Activated effector memory CD4-positive, alpha-beta T cell treated with Interleukin-2 at 50 U/mL for 16 hours (primary cell): Measurements from ENCODE around the gene DFFA.
"Not testable (repeated sequence)": the region's sequence is repeated elsewhere in the genome, so short reads cannot be mapped to it uniquely, and the experiment has no call there.

ENCODE experiments used
- DNase-seq: peaks from one replicate; pipeline ENCODE4 v3.0.0-alpha.2; 2020

Gene DFFA

DNA sequence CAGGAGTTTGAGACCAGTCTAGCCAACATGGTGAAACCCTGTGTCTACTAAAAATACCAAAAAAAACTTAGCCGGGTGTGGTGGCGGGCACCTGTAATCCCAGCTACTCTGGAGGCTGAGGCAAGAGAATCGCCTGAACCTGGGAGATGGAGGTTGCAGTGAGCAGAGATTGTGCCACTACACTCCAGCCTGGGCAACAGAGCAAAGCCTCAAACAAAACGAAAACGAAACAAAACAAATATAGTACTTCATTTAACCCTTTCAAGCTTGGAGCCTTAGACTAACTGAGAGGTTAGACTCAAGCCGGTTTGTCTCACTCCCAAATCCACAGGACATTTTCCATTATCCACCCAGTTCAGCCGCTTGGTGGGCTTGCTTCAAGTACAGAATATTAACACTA, 14.9 kb downstream of the DFFA start:
- DNase-seq: not testable (repeated sequence)

GRCh38 chr1:10456661-10457060, 15.7 kb downstream of the DFFA start:
- DNase-seq: no peak

DNA sequence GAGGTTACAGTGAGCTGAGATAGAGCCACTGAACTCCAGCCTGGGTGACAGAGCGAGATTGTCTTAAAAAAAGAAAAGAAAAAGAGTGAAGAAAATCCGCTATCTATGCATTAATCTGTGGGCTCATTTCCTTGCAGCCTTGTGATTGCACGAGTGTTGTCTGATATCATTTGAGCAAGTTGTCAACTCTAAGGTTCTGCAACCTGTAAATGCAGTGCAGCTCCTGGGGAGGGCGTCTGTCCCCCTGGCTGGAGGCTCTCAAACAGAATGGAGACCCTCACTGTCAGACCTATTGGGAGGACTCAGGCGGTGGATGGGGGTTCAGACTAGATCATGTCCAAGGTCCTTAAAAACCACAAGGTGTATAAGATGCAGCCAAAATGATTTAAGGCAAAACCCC, 16.3 kb downstream of the DFFA start:
- DNase-seq: no peak

GRCh38 chr1:10451287-10451686, 21.0 kb downstream of the DFFA start:
- no peak for DNase-seq

DNA sequence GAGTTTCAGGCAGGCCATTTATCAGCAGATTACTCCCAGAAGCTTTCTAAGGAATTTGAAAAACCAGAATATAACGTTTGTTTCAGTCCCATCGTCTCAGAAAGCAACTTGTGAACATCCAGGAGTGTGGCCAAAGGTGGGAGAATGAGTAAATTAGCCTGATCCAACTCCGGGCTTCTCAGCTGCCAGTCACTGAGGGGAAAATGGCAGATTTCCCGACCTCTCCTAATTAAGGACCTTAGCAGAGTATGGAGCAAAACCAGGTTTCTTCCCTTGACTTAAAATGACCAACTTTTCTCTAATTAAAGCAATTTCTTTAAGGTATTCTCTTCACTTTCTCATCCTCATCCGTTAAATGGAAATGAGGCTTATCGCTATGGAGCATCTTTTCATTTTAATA, 21.5 kb downstream of the DFFA start:
- DNase-seq: no peak

GRCh38 chr1:10450156-10450814, 22.0 kb downstream of the DFFA start:
- DNase-seq: no peak

- no peak for DNase-seq
Observed at GRCh38 chr1:10449751-10450150, 22.6 kb downstream of the DFFA start, which contains the start of gene CORT. CORT (plus strand) TSS chr1:10450031; CDS start chr1:10450224, 193 bp downstream.

GRCh38 chr1:10446790-10447422, 25.4 kb downstream of the DFFA start:
- no peak for DNase-seq

DNA sequence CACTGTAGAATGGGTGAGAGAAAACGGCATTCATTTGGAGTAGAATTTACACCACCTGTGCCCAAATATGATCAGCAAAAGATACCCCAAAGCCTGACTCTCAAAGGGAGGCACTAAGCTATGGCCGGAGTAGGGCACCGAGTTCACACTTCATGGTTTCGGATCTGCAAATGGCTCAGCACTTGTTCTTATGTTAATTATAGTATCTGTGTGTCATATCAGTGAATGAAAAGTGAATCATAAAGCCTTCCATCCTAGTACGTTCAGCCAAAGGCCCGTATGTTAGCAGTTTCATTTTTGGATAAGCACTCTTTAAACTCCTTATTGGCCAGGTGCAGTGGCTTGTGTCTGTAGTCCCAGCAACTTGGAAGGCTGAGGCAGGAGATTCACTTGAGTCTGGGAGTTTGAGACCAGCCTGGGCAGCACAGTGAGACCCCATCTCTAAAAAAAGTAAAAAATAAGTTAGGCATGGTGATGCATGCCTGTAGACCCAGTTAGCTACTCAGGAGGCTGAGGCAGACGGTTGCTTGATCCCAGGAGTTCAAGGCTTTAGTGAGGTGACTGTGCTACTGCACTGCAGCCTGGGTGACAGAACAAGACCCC, 27.4 kb downstream of the DFFA start:
- DNase-seq: no peak

- no peak for DNase-seq
Observed at GRCh38 chr1:10444248-10444647, 28.1 kb downstream of the DFFA start.

- DNase-seq: no peak
Observed at GRCh38 chr1:10440794-10441193, 31.5 kb downstream of the DFFA start.

GRCh38 chr1:10440305-10440704, 32.0 kb downstream of the DFFA start:
- no peak for DNase-seq

- no peak for DNase-seq
Observed at GRCh38 chr1:10438677-10439163, 33.6 kb downstream of the DFFA start.

DNA sequence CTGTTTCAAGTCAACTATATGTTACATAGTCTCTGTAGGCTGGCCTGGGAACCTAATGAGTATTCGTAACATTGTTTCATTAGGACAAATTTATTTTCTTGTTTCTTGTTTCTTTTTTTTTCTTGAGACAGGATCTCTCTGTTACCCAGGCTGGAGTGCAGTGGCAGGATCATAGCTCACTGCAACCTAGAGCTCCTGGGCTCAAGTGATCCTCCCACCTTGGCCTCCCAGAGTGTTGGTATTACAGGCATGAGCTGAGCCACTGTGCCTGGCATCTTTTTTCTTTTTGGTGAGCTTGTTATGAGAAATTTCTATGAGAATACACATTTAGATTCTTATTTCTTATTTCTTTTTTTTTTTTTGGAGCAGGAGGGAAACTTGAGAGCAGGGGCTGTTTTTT, 35.3 kb downstream of the DFFA start:
- DNase-seq: no peak

DNA sequence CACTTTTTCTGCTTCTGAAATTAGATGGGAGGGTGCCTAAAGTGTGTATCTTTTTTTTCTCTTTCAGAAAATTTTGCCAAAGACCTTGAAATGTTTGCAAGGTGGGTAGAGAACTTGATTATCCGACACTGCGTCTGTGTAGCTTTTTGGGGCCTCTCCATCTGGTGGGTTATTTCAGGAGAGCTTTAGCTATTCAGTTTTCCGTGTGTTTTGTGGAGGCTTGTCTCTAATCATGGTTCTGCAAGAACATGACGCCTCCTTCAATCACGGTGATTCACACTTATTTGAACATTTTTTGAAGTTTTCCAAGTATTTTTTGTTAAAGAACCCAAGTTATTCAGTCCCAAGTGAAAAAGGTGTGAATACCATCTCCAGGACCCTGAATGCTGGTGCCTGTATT, 37.7 kb downstream of the DFFA start:
- no peak for DNase-seq

GRCh38 chr1:10433790-10434189, 38.5 kb downstream of the DFFA start:
- no peak for DNase-seq

DNA sequence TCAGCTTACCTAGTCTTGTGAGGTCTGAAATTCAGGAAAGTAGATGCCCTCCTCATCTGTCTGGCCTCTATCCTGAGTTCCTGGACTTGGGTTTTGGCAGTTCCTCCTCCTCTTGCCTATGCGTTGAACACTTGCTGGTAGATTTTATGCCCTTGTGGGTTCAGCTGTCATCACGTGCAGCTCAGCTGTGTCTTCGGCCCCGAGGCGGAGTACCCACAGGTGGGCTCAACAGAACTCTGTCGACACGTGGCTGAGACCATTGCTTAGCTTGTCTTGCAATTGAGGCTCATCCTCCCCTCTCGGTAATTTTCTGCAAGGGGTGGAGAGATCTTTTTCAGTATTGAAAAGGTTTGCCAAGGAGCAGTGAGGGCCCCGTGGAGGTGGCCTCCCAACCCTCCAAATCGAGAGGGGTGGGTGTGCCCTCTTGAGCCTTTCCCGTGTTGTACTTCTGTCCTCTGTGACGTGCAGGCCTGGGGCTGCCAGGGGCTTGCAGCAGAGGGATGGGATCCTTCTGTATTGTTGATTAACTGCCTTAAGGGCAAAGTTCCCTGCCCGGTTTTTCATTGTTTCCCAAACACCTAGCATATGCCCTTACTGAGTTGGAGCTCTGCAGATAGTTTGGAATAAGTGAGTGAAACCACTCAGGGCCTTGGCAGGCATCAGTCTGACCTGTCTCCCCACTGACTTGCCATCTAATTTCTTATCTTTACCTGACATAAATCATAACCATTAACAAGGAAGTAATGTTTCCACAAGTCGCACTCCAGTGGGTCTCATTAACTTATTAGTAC, 39.2 kb downstream of the DFFA start:
- no peak for DNase-seq

- DNase-seq: no peak
Observed at GRCh38 chr1:10431070-10431730, 41.1 kb downstream of the DFFA start.

DNA sequence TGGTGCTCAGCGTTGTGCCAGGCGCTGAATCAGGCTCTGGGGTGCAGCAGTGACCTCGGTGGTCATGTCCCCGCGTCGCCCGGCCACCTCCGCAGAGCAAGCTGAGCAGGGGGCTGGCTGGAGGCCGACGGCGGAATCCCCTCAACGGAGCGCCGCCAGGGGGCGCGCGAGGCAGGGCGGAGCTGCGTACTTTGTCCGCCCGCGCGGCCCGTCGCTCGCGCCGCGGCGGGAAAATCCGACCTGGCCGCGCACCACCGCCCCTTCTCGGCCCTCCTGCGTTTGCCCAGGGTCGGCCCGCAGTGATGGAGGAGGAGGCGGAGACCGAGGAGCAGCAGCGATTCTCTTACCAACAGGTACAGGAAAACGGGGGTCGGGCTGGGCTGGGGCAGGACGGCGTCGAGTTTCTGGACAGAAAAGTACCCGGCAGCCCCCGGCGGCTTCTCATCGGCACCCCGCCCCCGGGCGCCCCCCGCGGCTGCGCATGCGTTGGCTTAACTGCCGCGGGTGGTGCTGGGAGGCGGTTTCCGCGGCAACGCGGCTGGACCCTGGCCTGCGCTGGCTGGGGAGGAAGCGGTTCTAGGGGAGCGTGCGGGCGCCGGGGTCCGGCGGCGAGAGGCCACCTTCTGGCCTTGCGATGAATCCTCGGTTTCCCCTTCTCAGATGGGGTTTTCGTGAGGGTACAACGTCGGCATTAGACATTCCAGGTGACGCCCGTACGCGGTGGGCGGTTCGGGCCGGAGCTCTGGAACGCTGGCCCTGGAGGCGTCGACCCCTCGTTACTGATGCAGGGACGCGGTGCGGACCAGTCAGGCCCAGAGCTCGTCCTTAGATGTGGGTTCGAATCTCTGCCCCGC, 41.9 kb downstream of the DFFA start, which contains the start of gene CENPS:
Gene CENPS, plus strand, starts transcription at position 218 of the 854 bp plus-strand sequence. Its CDS starts 85 bp downstream, at position 303.
- peak; percentile 81 for DNase-seq

- no peak for DNase-seq
Observed at GRCh38 chr1:10429868-10430215, 42.5 kb downstream of the DFFA start.

DNA sequence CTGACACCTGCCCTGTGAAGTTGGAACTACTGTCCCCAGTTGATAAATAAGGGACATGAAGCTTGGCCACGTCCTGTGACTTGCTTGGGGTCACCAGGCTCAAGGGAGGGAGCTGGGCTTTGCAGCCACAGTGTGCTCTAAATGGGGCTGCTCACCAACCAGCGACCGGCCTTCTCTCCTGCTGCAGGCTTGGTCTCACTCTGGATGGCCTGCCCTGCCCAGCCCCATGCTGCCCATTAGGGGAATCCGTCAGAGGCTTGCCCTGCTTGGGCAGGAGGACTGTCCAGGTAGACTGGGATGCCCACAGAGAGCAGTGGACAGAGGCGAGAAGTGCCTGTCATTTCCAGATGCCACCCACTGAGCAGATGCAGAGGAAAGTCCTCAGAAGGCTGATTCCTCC, 43.3 kb downstream of the DFFA start:
- no peak for DNase-seq

- DNase-seq: not testable (repeated sequence)
Observed at GRCh38 chr1:10426535-10426848, 45.8 kb downstream of the DFFA start.
